K562 (cell line): ENCODE data around the gene CTNS. TPM values are rescaled to one million over a fixed set of nuclear protein-coding genes. Genes with fewer than 3 reads are reported as not detected.

ENCODE experiments used
- ATAC-seq: fragments of 200-7000 bp; cut with Tn5 transposase; 3 replicates; pipeline ENCODE4 v1.9.1; 2020; ENCODE audit warnings: moderate library complexity
- BruUV-seq: library from RNA; stranded (reverse); fragments of 400-500 nt; replicated peaks from 2 replicates; lab custom pipeline; 2021; lab: Mats Ljungman, UMichigan
- CTCF ChIA-PET: fragments of 300-600 bp; formaldehyde crosslinking; extraction: SDS; loops from one replicate; lab custom pipeline; 2021; ENCODE audit warnings: low intra/inter-chr PET ratio; lab: Yijun Ruan, JAX
- POLR2A ChIA-PET: fragments of 300-600, 350-650 bp; sonication (Branson Sonifier 250); formaldehyde crosslinking; extraction: SDS; loops from one replicate; lab custom pipeline; 2021; ENCODE audit warnings: antibody characterized with exemption, inconsistent platforms; lab: Yijun Ruan, JAX
- DNase-seq, 4 experiments: peaks; one replicate each; pipeline versions ENCODE4 v3.0.0 to v3.0.0-alpha.2; 2011 to 2018; ENCODE audit warnings: low spot score in 3 of 4, mixed read lengths in 3 of 4; ENCODE audit errors: extremely low read depth in 1 of 4
- FAIRE-seq: peaks from 2 replicates; lab custom pipeline; 2011; peaks lifted over from hg19 to GRCh38; lab: Jason Lieb, UNC
- H2AFZ ChIP-seq: 2 replicates; pipeline ENCODE4 v1.6.0; 2011; ENCODE audit warnings: low read depth, low read length, control low read depth, inconsistent platforms
- H3K27ac ChIP-seq: fragments of 200-600 bp; 3 replicates; pipeline ENCODE4 v1.8.0; 2011; ENCODE audit warnings: low read depth, mild to moderate bottlenecking, control low read depth, inconsistent platforms, low read length, moderate library complexity, mixed read lengths; ENCODE audit errors: extremely low read depth
- H3K27me3 ChIP-seq, 2 experiments: fragments of 300-600 bp in 1 of 2; 2 replicates in 1 of 2; 3 replicates in 1 of 2; pipeline versions ENCODE4 v1.6.0 to v1.8.0; 2011; ENCODE audit warnings: inconsistent platforms in 2 of 2, low read length in 2 of 2, mild to moderate bottlenecking in 1 of 2, mixed read lengths in 1 of 2, moderate library complexity in 1 of 2; ENCODE audit not compliant: control insufficient read depth in 2 of 2, insufficient read depth in 2 of 2
- H3K36me3 ChIP-seq: fragments of 300-600 bp; 3 replicates; pipeline ENCODE4 v1.8.0; 2011; ENCODE audit warnings: mild to moderate bottlenecking, low read length, inconsistent platforms; ENCODE audit not compliant: control insufficient read depth, insufficient read depth
- H3K4me1 ChIP-seq, 2 experiments: fragments of 200-600 bp in 1 of 2; replicated peaks in 1 of 2; 2 replicates in 1 of 2; 3 replicates in 1 of 2; pipeline versions ENCODE4 v1.5.1 to v1.8.0; 2011; ENCODE audit warnings: inconsistent platforms in 2 of 2, low read length in 2 of 2, mild to moderate bottlenecking in 1 of 2, mixed read lengths in 1 of 2, moderate library complexity in 1 of 2; ENCODE audit not compliant: control insufficient read depth in 2 of 2, insufficient read depth in 2 of 2
- H3K4me2 ChIP-seq: 2 replicates; pipeline ENCODE4 v1.6.1; 2011; ENCODE audit warnings: low read length, control low read depth, inconsistent platforms, mixed read lengths; ENCODE audit not compliant: insufficient read depth
- H3K4me3 ChIP-seq: fragments of 200-600 bp; sonication (generic), shearing (Covaris generic); 2 replicates; pipeline ENCODE4 v1.5.1; 2016; ENCODE audit warnings: control low read depth, inconsistent platforms
- H3K79me2 ChIP-seq: fragments of 200-600 bp; 3 replicates; pipeline ENCODE4 v1.8.0; 2011; ENCODE audit warnings: low read length, inconsistent platforms; ENCODE audit not compliant: control insufficient read depth, insufficient read depth
- H3K9ac ChIP-seq, 2 experiments: 2 replicates each; pipeline versions ENCODE4 v1.6.0 to v1.6.1; 2011; ENCODE audit warnings: low read depth in 2 of 2, low read length in 2 of 2, control low read depth in 1 of 2, inconsistent platforms in 1 of 2, mild to moderate bottlenecking in 1 of 2, mixed read lengths in 1 of 2; ENCODE audit not compliant: insufficient read depth in 1 of 2
- H3K9me1 ChIP-seq: one replicate; pipeline ENCODE4 v1.6.0; 2011; ENCODE audit warnings: inconsistent platforms, mild to moderate bottlenecking, low read length, moderate library complexity; ENCODE audit not compliant: control insufficient read depth, insufficient read depth
- H3K9me3 ChIP-seq: replicated peaks from 2 replicates; pipeline ENCODE4 v1.5.1; 2011; ENCODE audit warnings: low read depth, low read length, inconsistent platforms; ENCODE audit not compliant: control insufficient read depth, insufficient read depth
- H4K20me1 ChIP-seq: replicated peaks from 2 replicates; pipeline ENCODE4 v1.6.1; 2011; ENCODE audit warnings: low read length, inconsistent platforms, mixed read lengths; ENCODE audit not compliant: control insufficient read depth, insufficient read depth
- BMI1 ChIP-seq: fragments of 150-350 bp; IDR thresholded peaks from 2 replicates; pipeline ENCODE4 v1.6.1; 2014; ENCODE audit warnings: low read length
- RBM22 ChIP-seq: fragments of 200-400 bp; formaldehyde crosslinking; IDR thresholded peaks from 2 replicates; pipeline ENCODE4 v1.6.1; 2018; ENCODE audit warnings: low read length, low read depth; ENCODE audit not compliant: poor library complexity, severe bottlenecking
- RBM25 ChIP-seq: fragments of 200-400 bp; formaldehyde crosslinking; IDR thresholded peaks from 2 replicates; pipeline ENCODE4 v1.6.1; 2018; ENCODE audit warnings: low read length, low read depth, moderate library complexity; ENCODE audit not compliant: severe bottlenecking
- SMARCA5 ChIP-seq: fragments of 450-650 bp; IDR thresholded peaks from 2 replicates; pipeline ENCODE4 v1.6.1; 2016
- SMC3 ChIP-seq: conservative IDR thresholded peaks from 2 replicates; pipeline ENCODE4 v1.6.1; 2011; ENCODE audit warnings: low read depth, low read length, improper control_type of control experiment; ENCODE audit not compliant: insufficient read depth
- SRSF1 ChIP-seq: fragments of 200-400 bp; formaldehyde crosslinking; IDR thresholded peaks from 2 replicates; pipeline ENCODE4 v1.6.1; 2017; ENCODE audit warnings: mild to moderate bottlenecking, low read depth, low read length, moderate library complexity
- ZFP36 ChIP-seq: fragments of 150-350 bp; IDR thresholded peaks from 2 replicates; pipeline ENCODE4 v1.6.1; 2018; ENCODE audit warnings: low read length, low read depth; ENCODE audit not compliant: partially characterized antibody
- ZNF165 ChIP-seq: fragments of 250-450 bp; sonication (Bioruptor Pico); IDR thresholded peaks from 2 replicates; pipeline ENCODE4 v1.4.0; 2020; ENCODE audit warnings: borderline replicate concordance
- ZNF232 ChIP-seq: sonication (generic); formaldehyde crosslinking; IDR thresholded peaks from 2 replicates; pipeline ENCODE4 v1.8.0; 2022; ENCODE audit warnings: mild to moderate bottlenecking, missing genetic modification reagents
- WGBS: fragments of 100-300 bp; shearing (Covaris generic); methylation state at CpG from one replicate; pipeline ENCODE4 v1.1.6; 2016; ENCODE audit warnings: low coverage, mixed read lengths; ENCODE audit not compliant: insufficient coverage; ENCODE audit errors: missing lambda C conversion rate; 5-methylcytosine and 5-hydroxymethylcytosine counted together
- in situ Hi-C: fragments of 300-500 bp; cut with MboI; formaldehyde crosslinking; loops from 4 replicates; pipeline ENCODE4 v1.15.0; 2018; ENCODE audit warnings: inconsistent platforms, mixed read lengths
- intact Hi-C: fragments of 100-400 bp; cut with micrococcal nuclease; formaldehyde crosslinking; loops from 2 replicates; pipeline ENCODE4 v1.14.2; 2022
- polyA plus RNA-seq, 8 experiments: library from polyadenylated mRNA; depleted of rRNA in 4 of 8; stranded (reverse) in 5 of 8; unstranded in 3 of 8; fragments of >200 nt; fragmentation: Nextera tagmentation in 2 of 8; fragmentation: Illumina TruSeq in 1 of 8; extraction: Ambion mirVana in 2 of 8; extraction: Trizol in 1 of 8; gene quantifications; 2 replicates each; pipeline versions ENCODE4 v1.2.1 to v1.2.3, GENCODE V29; 2011 to 2014; ENCODE audit warnings: inconsistent platforms in 1 of 8, missing spikeins in 1 of 8
- total RNA-seq, 7 experiments: library from RNA; depleted of rRNA in 6 of 7; stranded (reverse); fragments of >200 nt in 6 of 7; fragmentation: Illumina TruSeq in 2 of 7; extraction: Trizol in 2 of 7; gene quantifications; 2 replicates each; pipeline versions ENCODE4 v1.2.1 to v1.2.3, GENCODE V29; 2011 to 2021; ENCODE audit warnings: low replicate concordance in 1 of 7
- TF ChIP-seq, protein P1 (sequence below): sonication (generic); formaldehyde crosslinking; IDR thresholded peaks from 2 replicates; pipeline ENCODE4 v1.8.1; 2023; ENCODE audit warnings: mild to moderate bottlenecking, missing genetic modification reagents
- TF ChIP-seq, protein P2 (sequence below): fragments of 450-650 bp; formaldehyde crosslinking; IDR thresholded peaks from 2 replicates; pipeline ENCODE4 v1.4.0; 2020; ENCODE audit warnings: mild to moderate bottlenecking, moderate library complexity

Gene CTNS
- total and polyA plus RNA-seq, 9 of the 15 experiments (the other 6 are each of a cell fraction or from before 2014, with no cell fraction given), result 0.66 to 8.4 (median 4.9) TPM

DNA sequence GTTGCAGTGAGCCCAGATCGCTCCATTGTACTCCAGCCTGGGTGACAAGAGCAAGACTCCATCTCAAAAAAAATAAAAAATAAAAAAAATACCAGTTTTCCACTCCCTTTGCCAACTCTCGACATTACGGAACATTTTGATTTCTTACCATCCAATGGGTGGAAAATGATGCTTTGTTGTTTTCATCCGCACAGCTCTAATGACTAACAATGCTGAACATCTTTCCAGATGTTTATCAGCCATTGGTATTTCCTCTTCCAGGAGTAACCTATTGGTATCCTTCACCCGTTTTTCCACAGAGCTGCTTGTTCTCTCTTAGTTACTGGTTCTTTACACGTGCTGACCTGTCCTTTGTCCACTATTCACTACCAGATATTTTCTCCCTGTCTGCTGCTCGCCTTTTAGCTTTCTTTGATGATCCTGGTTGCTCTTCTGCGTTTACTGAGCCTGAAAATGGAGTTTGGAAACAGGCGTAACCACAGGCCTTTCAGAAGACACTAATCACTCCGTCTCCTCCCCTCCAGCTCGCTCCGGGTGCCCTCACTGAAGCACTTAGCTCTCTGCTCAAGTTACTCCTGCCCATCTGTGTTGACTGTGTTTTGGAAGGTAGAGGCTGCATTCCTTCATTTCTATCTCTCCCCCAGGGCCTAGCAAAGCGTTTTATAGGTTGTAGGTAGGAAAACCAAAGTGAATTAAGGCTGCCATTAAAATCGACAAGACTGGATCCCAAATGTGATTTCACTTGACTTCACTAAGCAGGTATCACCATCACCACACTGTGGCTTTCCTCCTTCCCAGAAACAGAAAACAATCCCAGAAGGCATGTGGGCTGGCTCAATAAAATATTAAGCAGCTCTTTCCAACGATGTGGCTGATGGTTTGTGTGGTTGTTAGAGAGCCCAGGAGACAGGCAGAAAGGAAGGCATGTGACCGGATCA is 9.5 kb upstream of the CTNS start (continued):
- TF ChIP-seq ZNF165 (CRISPR knock-in tag) (no peak), SRSF1 (no peak), RBM25 (no peak), ZFP36 (no peak)

DNA sequence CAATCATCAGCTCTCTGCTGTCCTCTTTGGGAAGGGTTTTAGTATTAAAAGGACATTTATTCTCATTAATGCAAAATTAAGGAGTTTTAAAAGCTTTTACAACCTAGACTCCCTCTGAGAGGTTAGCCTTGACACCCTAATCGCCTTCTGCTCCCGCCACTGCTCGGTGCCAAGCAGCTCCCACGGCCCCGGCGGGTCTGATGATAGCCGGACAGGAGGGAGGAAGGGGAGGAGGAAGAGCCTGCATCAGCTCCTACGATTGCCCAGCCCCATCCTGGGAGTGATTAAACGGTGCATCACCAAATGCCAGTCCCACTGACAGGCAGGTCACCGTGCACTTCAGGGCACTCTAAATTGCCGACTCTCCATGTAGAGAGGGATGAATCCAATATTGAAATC is 8.8 kb upstream of the CTNS start:
- Histone ChIP-seq H3K9ac (no peak overlapping the region), H3K79me2 (no peaks in the 10 kb centered on the region), H3K27ac (no peak overlapping the region), H3K4me3 (no peak overlapping the region), H3K9me3 (no peaks in the 10 kb centered on the region), H3K36me3 (peaks cover 43% of the 10 kb centered on the region; the same call in 2 of the 3 replicates), H3K9me1 (no peaks in the 10 kb centered on the region), H3K4me1 (no peaks in the 10 kb centered on the region), H4K20me1 (no peaks in the 10 kb centered on the region), H2AFZ (no peak overlapping the region), H3K27me3 (no peaks in the 10 kb centered on the region), H3K4me2 (no peak overlapping the region)
- no TSS peak for BruUV-seq
- DNase-seq (no peak), ATAC-seq (no peak), FAIRE-seq (no peak)
- ChIA-PET CTCF (no interaction called here), POLR2A (interaction anchor here (1.8 kb wide), 1 partner anchor 9 kb away, joined by 7 read pairs; the partner anchor contains the start of genes CTNS and SHPK)
- in situ Hi-C loops (no loop called here), intact Hi-C loops (no loop called here)
- 96% methylated on average over 3 of the region's 11 CpGs for WGBS
- no peak for TF ChIP-seq ZNF232 (CRISPR knock-in tag)
- TF ChIP-seq SMC3, result no peak
- TF ChIP-seq, protein P1, sequence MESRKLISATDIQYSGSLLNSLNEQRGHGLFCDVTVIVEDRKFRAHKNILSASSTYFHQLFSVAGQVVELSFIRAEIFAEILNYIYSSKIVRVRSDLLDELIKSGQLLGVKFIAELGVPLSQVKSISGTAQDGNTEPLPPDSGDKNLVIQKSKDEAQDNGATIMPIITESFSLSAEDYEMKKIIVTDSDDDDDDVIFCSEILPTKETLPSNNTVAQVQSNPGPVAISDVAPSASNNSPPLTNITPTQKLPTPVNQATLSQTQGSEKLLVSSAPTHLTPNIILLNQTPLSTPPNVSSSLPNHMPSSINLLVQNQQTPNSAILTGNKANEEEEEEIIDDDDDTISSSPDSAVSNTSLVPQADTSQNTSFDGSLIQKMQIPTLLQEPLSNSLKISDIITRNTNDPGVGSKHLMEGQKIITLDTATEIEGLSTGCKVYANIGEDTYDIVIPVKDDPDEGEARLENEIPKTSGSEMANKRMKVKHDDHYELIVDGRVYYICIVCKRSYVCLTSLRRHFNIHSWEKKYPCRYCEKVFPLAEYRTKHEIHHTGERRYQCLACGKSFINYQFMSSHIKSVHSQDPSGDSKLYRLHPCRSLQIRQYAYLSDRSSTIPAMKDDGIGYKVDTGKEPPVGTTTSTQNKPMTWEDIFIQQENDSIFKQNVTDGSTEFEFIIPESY (CRISPR knock-in tag), result no peak
- TF ChIP-seq, protein P2, sequence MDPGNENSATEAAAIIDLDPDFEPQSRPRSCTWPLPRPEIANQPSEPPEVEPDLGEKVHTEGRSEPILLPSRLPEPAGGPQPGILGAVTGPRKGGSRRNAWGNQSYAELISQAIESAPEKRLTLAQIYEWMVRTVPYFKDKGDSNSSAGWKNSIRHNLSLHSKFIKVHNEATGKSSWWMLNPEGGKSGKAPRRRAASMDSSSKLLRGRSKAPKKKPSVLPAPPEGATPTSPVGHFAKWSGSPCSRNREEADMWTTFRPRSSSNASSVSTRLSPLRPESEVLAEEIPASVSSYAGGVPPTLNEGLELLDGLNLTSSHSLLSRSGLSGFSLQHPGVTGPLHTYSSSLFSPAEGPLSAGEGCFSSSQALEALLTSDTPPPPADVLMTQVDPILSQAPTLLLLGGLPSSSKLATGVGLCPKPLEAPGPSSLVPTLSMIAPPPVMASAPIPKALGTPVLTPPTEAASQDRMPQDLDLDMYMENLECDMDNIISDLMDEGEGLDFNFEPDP (CRISPR knock-in tag), result no peak
- no peak for TF ChIP-seq RBM22
- no peak for TF ChIP-seq SMARCA5
- TF ChIP-seq BMI1, result no peak
